ENCODE data around the gene HILPDA. TPM values are rescaled to one million over a fixed set of nuclear protein-coding genes. Genes with fewer than 3 reads are reported as not detected.

The HILPDA gene
- total RNA-seq, 1 donor from 2014 or later, result 7.4 TPM

DNA sequence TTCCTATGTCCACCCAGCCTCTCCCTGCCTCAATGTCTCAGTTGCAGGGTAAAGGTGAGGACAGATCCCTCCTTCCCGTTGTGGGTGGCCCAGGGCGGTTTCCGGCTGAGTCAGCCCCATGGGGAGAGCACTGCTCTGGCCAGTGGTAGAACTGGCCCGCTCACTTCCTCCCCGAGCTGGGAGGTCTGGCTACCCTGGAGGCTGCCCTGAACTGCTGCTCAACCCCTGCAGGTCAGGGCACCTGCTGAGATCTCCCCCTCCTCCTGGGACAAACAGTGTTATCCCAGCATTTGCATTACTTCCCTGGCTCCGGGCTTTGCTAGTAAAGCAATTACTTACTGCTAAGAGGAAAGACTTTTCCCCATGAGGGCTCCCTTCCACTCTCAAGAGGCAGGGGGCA lies 24.5 kb upstream of the HILPDA start:
- TF ChIP-seq, protein P1, sequence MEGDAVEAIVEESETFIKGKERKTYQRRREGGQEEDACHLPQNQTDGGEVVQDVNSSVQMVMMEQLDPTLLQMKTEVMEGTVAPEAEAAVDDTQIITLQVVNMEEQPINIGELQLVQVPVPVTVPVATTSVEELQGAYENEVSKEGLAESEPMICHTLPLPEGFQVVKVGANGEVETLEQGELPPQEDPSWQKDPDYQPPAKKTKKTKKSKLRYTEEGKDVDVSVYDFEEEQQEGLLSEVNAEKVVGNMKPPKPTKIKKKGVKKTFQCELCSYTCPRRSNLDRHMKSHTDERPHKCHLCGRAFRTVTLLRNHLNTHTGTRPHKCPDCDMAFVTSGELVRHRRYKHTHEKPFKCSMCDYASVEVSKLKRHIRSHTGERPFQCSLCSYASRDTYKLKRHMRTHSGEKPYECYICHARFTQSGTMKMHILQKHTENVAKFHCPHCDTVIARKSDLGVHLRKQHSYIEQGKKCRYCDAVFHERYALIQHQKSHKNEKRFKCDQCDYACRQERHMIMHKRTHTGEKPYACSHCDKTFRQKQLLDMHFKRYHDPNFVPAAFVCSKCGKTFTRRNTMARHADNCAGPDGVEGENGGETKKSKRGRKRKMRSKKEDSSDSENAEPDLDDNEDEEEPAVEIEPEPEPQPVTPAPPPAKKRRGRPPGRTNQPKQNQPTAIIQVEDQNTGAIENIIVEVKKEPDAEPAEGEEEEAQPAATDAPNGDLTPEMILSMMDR (IDR thresholded peaks at IDR 0.05), result no peak
- DNase-seq (ENCODE audit: extremely low spot score, unreplicated experiment), result no peak
- Mint-ChIP-seq H3K27me3 (ENCODE audit: unreplicated experiment) (peaks cover 26% of the 10 kb centered on the region), H3K9me3 (ENCODE audit: unreplicated experiment) (no peaks in the 10 kb centered on the region), H3K4me1 (ENCODE audit: unreplicated experiment) (peaks cover 4% of the 10 kb centered on the region), H3K36me3 (ENCODE audit: unreplicated experiment) (no peaks in the 10 kb centered on the region), H3K4me3 (ENCODE audit: unreplicated experiment) (no peak overlapping the region), H3K27ac (ENCODE audit: unreplicated experiment) (no peak overlapping the region)

DNA sequence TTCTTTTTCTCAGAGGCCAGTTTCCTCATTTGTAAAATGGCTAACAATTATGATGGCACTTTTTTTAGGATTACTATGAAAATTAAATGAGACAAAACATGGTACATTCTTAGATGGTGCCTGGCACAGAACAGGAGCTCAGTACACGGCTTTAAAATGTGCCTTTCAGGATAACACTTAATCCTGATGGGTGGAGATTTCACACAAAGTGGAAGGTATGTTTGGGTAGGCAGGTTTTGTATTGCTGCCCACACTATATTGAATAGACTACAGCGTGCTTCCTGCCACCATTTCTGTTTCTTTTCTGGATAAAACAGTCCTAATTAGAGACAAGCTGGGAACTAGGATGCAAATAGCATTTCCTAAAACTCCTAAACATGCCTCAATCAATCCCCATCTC lies 23.9 kb upstream of the HILPDA start:
- H3K9me3 Mint-ChIP-seq (ENCODE audit: unreplicated experiment), result no peaks in the 10 kb centered on the region
- TF ChIP-seq, protein P1 (IDR thresholded peaks at IDR 0.05), result no peak
- no peak for DNase-seq (ENCODE audit: extremely low spot score, unreplicated experiment)
- H3K27ac Mint-ChIP-seq (ENCODE audit: unreplicated experiment), result no peak overlapping the region
- H3K36me3 Mint-ChIP-seq (ENCODE audit: unreplicated experiment), result no peaks in the 10 kb centered on the region
- H3K4me1 Mint-ChIP-seq (ENCODE audit: unreplicated experiment), result peaks cover 4% of the 10 kb centered on the region
- H3K4me3 Mint-ChIP-seq (ENCODE audit: unreplicated experiment), result no peak overlapping the region
- H3K27me3 Mint-ChIP-seq (ENCODE audit: unreplicated experiment), result peaks cover 29% of the 10 kb centered on the region

DNA sequence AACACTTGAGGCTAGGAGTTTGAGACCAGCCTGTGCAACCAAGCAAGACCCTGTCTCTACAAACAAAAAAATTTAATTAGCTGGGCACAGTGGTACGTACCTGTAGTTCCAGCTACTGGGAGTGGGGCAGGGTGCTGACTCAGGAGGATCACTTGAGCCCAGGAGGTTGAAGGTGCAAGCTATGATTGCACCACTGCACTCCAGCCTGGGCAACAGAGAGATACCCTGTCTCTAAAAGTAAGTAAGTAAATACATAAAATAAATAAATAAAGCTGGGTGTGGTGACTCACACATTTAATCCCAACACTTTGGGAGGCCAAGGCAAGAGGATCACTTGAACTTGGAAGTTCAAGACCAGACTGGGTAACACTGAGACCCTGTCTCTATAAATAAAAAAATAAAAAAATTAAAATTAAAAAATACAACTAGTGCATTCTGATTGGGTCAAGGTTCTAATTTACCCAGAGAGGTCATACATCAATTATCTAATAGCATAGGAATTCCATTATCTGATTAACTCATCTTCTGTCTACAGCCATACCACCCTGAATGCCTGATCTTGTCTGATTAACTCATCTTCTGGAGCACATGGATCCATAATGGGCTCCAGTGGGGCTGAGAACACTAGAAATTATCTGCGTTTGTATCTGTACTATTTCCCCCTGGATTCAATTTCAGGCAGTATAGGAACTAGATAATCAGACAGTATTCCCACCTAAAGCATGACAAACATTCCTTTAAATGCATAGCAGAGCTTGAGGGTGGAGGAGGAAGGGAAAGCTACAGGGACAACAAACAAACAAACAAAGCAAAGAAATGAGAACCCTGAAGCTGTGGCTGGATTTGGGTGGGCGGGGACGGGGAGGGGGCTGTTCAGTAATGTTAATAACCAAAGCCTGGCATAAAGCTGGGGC lies 21.0 kb upstream of the HILPDA start:
- TF ChIP-seq, protein P1 (IDR thresholded peaks at IDR 0.05), result no peak
- H3K4me1 Mint-ChIP-seq (ENCODE audit: unreplicated experiment), result peaks cover 4% of the 10 kb centered on the region
- no peak overlapping the region for H3K4me3 Mint-ChIP-seq (ENCODE audit: unreplicated experiment)
- DNase-seq (ENCODE audit: extremely low spot score, unreplicated experiment), result no peak
- H3K9me3 Mint-ChIP-seq (ENCODE audit: unreplicated experiment), result no peaks in the 10 kb centered on the region
- H3K27ac Mint-ChIP-seq (ENCODE audit: unreplicated experiment), result no peak overlapping the region
- peaks cover 28% of the 10 kb centered on the region for H3K27me3 Mint-ChIP-seq (ENCODE audit: unreplicated experiment)
- no peaks in the 10 kb centered on the region for H3K36me3 Mint-ChIP-seq (ENCODE audit: unreplicated experiment)

DNA sequence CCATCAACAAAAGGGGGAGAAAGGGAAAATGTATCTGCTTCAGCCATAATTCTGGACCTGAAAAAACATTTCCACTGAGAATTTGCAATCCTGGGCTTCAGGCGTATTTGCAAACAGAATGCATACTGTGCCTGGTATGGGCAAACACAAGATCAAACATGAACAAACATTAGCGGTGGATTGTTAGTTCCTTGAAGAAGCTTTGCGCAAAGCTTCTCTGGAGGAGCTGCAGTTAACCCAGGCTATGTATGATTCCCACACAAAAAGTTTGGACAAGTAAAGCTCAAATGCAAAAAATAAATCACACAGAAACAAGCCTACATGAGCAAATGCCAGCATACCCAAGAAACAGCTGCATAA lies 20.4 kb upstream of the HILPDA start:
- peaks cover 4% of the 10 kb centered on the region for H3K4me1 Mint-ChIP-seq (ENCODE audit: unreplicated experiment)
- H3K4me3 Mint-ChIP-seq (ENCODE audit: unreplicated experiment), result no peak overlapping the region
- H3K36me3 Mint-ChIP-seq (ENCODE audit: unreplicated experiment), result no peaks in the 10 kb centered on the region
- no peak for DNase-seq (ENCODE audit: extremely low spot score, unreplicated experiment)
- peaks cover 27% of the 10 kb centered on the region for H3K27me3 Mint-ChIP-seq (ENCODE audit: unreplicated experiment)
- no peak overlapping the region for H3K27ac Mint-ChIP-seq (ENCODE audit: unreplicated experiment)
- TF ChIP-seq, protein P1 (IDR thresholded peaks at IDR 0.05), result no peak
- no peaks in the 10 kb centered on the region for H3K9me3 Mint-ChIP-seq (ENCODE audit: unreplicated experiment)

DNA sequence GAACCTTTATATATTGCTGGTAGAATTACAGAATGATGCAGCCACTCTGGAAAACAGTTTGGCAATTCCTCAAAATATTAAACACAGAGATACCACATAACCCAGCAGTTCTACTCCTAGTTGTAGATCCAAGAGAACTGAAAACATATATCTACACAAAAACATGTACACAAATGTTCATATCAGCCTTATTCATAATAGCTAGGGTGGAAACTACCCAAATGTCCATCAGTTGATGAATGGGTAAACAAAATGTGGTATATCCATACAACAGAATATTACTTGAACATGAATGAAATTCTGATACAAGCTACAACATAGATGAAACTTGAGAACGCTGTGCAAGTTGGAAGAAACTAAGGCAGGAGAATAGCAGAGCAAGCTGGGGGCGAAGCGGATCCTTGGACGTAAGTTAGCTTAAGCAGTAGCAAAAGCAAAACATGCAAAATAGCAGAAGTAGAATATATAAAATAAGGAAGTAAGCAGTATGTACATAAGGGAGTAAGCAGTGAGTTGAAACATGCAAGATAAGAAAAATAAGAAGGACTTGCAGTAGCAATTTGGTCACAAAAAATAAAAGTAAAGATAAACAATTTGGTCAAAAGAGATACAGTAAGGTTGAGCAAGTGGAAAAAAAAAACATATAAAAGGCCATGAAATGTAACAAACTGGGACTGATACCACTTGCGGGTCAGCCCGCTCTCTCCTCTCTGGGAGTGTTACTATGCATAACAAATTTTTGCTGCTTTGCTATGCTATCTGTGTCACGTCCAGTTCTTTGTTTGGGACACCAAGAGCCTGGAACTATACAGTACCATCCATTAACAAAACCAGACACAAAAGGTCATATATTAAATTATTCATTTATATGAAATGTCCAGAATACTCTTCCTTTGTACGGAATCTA lies 18.0 kb upstream of the HILPDA start:
- H3K9me3 Mint-ChIP-seq (ENCODE audit: unreplicated experiment), result no peaks in the 10 kb centered on the region
- no peak overlapping the region for H3K4me3 Mint-ChIP-seq (ENCODE audit: unreplicated experiment)
- H3K27me3 Mint-ChIP-seq (ENCODE audit: unreplicated experiment), result peaks cover 29% of the 10 kb centered on the region
- no peak overlapping the region for H3K27ac Mint-ChIP-seq (ENCODE audit: unreplicated experiment)
- TF ChIP-seq, protein P1 (IDR thresholded peaks at IDR 0.05), result no peak
- no peaks in the 10 kb centered on the region for H3K4me1 Mint-ChIP-seq (ENCODE audit: unreplicated experiment)
- no peaks in the 10 kb centered on the region for H3K36me3 Mint-ChIP-seq (ENCODE audit: unreplicated experiment)
- DNase-seq (ENCODE audit: extremely low spot score, unreplicated experiment), result no peak
